Measurements from ENCODE around the gene CYB5R4. TPM values are rescaled to one million over a fixed set of nuclear protein-coding genes. Genes with fewer than 3 reads are reported as not detected.

Gene CYB5R4
- polyA plus RNA-seq, 2 of the 4 experiments (the other 2 are of a cell fraction) = 21.3 to 25.5 TPM

DNA sequence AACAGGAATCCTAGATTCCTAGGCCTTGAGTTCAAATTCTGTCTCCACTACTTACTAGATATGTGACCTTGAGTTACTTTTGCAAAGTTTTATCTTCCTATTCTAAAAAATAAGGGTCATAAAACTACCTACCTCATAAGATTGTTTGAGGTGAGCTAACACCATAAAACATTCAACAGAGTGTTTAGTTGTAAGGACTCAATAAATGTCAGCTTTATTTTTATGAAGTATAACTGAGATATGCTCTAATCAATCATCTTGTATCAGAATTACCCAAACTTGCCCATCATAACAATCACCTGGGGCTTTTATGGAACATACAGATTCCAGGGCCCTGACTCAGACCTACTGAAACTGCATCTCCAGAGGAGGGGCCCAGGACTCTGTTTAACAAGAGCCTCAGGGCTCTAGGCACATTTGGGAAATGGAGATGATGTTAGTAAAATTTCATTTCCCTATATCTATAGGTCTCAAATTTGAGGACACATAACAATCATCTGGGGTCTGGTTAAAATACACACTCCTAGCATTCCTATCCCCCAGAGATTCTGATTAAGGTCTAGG, 138.6 kb downstream of the CYB5R4 start:
- no peak overlapping the region for H3K4me3 ChIP-seq
- TF ChIP-seq, protein P1, sequence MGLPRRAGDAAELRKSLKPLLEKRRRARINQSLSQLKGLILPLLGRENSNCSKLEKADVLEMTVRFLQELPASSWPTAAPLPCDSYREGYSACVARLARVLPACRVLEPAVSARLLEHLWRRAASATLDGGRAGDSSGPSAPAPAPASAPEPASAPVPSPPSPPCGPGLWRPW (IDR thresholded peaks at IDR 0.05) = no peak
- TF ChIP-seq, protein P2, sequence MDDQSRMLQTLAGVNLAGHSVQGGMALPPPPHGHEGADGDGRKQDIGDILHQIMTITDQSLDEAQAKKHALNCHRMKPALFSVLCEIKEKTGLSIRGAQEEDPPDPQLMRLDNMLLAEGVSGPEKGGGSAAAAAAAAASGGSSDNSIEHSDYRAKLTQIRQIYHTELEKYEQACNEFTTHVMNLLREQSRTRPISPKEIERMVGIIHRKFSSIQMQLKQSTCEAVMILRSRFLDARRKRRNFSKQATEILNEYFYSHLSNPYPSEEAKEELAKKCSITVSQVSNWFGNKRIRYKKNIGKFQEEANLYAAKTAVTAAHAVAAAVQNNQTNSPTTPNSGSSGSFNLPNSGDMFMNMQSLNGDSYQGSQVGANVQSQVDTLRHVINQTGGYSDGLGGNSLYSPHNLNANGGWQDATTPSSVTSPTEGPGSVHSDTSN (IDR thresholded peaks at IDR 0.05) = no peak
- TF ChIP-seq, protein P3, sequence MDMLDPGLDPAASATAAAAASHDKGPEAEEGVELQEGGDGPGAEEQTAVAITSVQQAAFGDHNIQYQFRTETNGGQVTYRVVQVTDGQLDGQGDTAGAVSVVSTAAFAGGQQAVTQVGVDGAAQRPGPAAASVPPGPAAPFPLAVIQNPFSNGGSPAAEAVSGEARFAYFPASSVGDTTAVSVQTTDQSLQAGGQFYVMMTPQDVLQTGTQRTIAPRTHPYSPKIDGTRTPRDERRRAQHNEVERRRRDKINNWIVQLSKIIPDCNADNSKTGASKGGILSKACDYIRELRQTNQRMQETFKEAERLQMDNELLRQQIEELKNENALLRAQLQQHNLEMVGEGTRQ (IDR thresholded peaks at IDR 0.05) = no peak
- no peak for TF ChIP-seq CHD2 (IDR thresholded peaks at IDR 0.05; ENCODE audit: low read length, partially characterized antibody)
- no peak overlapping the region for H3K4me2 ChIP-seq
- H3K9me3 ChIP-seq = no peaks in the 10 kb centered on the region
- no peaks in the 10 kb centered on the region for H3K4me1 ChIP-seq
- FAIRE-seq (no peak), DNase-seq (ENCODE audit: low read depth in 1 of 2, low spot score in 1 of 2) (no peak), ATAC-seq (no peak)
- H3K27ac ChIP-seq = no peak overlapping the region
- ChIA-PET POLR2A (no interaction called here), CTCF (no interaction called here)

DNA sequence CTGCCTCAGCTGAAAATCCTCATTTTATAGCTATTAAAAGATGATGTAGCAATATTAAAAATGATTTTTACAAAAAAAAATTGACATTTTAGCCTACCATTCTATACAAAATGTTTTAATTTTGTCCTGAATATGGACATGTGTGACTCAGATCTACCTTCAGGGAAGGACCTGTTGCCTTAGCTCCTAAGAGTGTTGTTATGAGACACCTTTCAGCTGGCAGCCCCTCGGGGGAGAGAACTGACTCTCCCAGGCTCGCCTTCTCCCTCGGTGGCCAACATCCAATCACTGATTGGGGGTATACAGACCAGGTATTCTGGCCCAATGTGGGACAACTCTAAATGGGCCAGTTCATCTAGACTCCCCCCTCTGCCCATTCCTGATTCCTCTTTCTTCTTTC, 141.6 kb downstream of the CYB5R4 start:
- CTCF ChIA-PET = no interaction called here
- Histone ChIP-seq H3K4me1 (no peaks in the 10 kb centered on the region), H3K4me3 (no peak overlapping the region), H3K9me3 (no peaks in the 10 kb centered on the region), H3K4me2 (no peak overlapping the region), H3K27ac (no peak overlapping the region)
- TF ChIP-seq ZSCAN20 (CRISPR knock-in tag; IDR thresholded peaks at IDR 0.05) (no peak), FOXS1 (CRISPR knock-in tag; IDR thresholded peaks at IDR 0.05) (no peak), CBX2 (IDR thresholded peaks at IDR 0.05; ENCODE audit: borderline replicate concordance, low read depth) (no peak), PHF8 (IDR thresholded peaks at IDR 0.05; ENCODE audit: borderline replicate concordance, low read depth) (no peak), HDAC2 (IDR thresholded peaks at IDR 0.05) (no peak), POLR2A (IDR thresholded peaks at IDR 0.05; ENCODE audit: low read length) (no peak), CEBPB (IDR thresholded peaks at IDR 0.05) (no peak), ZC3H11A (IDR thresholded peaks at IDR 0.05) (no peak), POLR2AphosphoS2 (conservative IDR thresholded peaks at IDR 0.05; ENCODE audit: low read length) (no peak), ZNF302 (CRISPR knock-in tag; IDR thresholded peaks at IDR 0.05) (no peak)
- TF ChIP-seq, protein P1 (IDR thresholded peaks at IDR 0.05) = no peak
- POLR2A ChIA-PET = no interaction called here
- 65% methylated on average over 3 of the region's 3 CpGs for WGBS (ENCODE audit: missing lambda C conversion rate)
- DNase-seq (ENCODE audit: low read depth in 1 of 2, low spot score in 1 of 2) (no peak), FAIRE-seq (no peak), ATAC-seq (no peak)

DNA sequence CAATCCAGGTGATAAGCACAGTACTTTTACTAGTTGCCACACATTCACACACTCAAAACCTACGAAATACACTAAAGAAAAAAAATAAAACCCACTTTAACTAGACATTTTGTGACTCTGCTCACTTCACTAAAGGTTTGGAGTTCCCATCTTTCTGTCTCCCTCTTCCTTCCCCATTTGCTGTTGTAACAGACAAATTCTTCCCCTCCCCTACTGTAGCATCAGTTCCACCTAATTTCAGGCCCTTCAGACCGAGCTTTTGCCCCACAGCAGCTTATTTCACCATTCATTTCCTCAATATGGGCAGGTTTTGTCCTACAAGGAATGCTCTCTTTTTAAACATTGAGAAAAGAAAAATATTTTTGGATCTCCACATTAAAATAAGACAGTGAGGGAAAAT, 142.7 kb downstream of the CYB5R4 start:
- no peak for TF ChIP-seq BHLHE40 (IDR thresholded peaks at IDR 0.05; ENCODE audit: low read depth, low read length)
- TF ChIP-seq CHD2 (IDR thresholded peaks at IDR 0.05; ENCODE audit: low read length, partially characterized antibody) = no peak
- no peak for TF ChIP-seq JUNB (IDR thresholded peaks at IDR 0.05)
- no peak for TF ChIP-seq RFX5 (IDR thresholded peaks at IDR 0.05)
- DNase-seq (ENCODE audit: low read depth in 1 of 2, low spot score in 1 of 2) (no peak), ATAC-seq (no peak)

DNA sequence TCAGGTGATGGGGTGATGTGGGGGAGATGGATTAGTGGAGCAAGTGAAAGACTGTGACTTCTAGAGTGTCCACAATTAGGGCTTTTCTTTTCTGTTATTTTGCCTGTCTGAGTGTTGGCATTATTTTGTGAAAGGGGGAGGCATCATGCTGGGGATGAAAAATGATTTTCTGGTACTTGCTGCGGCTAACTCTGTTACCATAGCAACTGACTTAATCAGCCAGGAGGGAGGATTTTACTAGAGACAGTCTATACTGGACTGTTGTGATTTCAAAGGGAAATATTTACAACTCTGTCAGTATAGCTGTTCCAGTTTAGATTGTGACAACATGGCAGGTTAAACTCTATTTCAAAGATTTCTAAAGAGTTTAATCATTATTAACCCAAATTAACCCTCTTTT, 143.6 kb downstream of the CYB5R4 start:
- 0% methylated on average over 1 of the region's 1 CpG for WGBS (ENCODE audit: missing lambda C conversion rate)
- Histone ChIP-seq H3K4me1 (no peaks in the 10 kb centered on the region), H3K4me2 (no peak overlapping the region), H3K4me3 (no peak overlapping the region), H3K9me3 (no peaks in the 10 kb centered on the region), H3K27ac (no peak overlapping the region)
- no peak for FAIRE-seq
- ChIA-PET CTCF (no interaction called here), POLR2A (no interaction called here)
- no peak for DNase-seq (ENCODE audit: low read depth in 1 of 2, low spot score in 1 of 2)
- ATAC-seq = no peak
- TF ChIP-seq RCOR1 (IDR thresholded peaks at IDR 0.05; ENCODE audit: low read depth, low read length) (no peak), EHF (CRISPR knock-in tag; IDR thresholded peaks at IDR 0.05) (no peak), RFX5 (IDR thresholded peaks at IDR 0.05) (no peak), RARB (CRISPR knock-in tag; IDR thresholded peaks at IDR 0.05) (no peak), KDM5A (IDR thresholded peaks at IDR 0.05) (no peak), RAD21 (conservative IDR thresholded peaks at IDR 0.05 in 1 of 2, IDR thresholded peaks at IDR 0.05 in 1 of 2) (no peak), POLR2A (IDR thresholded peaks at IDR 0.05; ENCODE audit: low read length) (no peak), HEYL (CRISPR knock-in tag; IDR thresholded peaks at IDR 0.05) (no peak), GATA3 (IDR thresholded peaks at IDR 0.05; ENCODE audit: borderline replicate concordance) (no peak), FOSB (CRISPR knock-in tag; IDR thresholded peaks at IDR 0.05) (no peak)
- TF ChIP-seq, protein P1 (IDR thresholded peaks at IDR 0.05) = no peak
- TF ChIP-seq, protein P3 (IDR thresholded peaks at IDR 0.05) = no peak
- TF ChIP-seq, protein P2 (IDR thresholded peaks at IDR 0.05) = no peak
- TF ChIP-seq, protein P4, sequence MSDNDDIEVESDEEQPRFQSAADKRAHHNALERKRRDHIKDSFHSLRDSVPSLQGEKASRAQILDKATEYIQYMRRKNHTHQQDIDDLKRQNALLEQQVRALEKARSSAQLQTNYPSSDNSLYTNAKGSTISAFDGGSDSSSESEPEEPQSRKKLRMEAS (IDR thresholded peaks at IDR 0.05) = no peak
- TF ChIP-seq, protein P5, sequence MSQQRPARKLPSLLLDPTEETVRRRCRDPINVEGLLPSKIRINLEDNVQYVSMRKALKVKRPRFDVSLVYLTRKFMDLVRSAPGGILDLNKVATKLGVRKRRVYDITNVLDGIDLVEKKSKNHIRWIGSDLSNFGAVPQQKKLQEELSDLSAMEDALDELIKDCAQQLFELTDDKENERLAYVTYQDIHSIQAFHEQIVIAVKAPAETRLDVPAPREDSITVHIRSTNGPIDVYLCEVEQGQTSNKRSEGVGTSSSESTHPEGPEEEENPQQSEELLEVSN (IDR thresholded peaks at IDR 0.05; ENCODE audit: borderline replicate concordance, low read depth) = no peak

More for the DNA sequence above, 142.7 kb downstream of the CYB5R4 start:
- POLR2A ChIA-PET = no interaction called here
- H3K4me3 ChIP-seq = no peak overlapping the region
- CTCF ChIA-PET = no interaction called here
- FAIRE-seq = no peak
- WGBS (ENCODE audit: missing lambda C conversion rate) = 21% methylated on average over 2 of the region's 2 CpGs
- no peak overlapping the region for H3K27ac ChIP-seq
- H3K4me2 ChIP-seq = no peak overlapping the region
- H3K9me3 ChIP-seq = no peaks in the 10 kb centered on the region
- no peaks in the 10 kb centered on the region for H3K4me1 ChIP-seq
